AG04450 (cell line): ENCODE measurements around the gene SCN4A. TPM values are rescaled to one million over a fixed set of nuclear protein-coding genes. Genes with fewer than 3 reads are reported as not detected.
"Not testable (repeated sequence)": the region's sequence is repeated elsewhere in the genome, so short reads cannot be mapped to it uniquely, and the experiment has no call there.

Experiments
- CTCF ChIA-PET: fragments of 300-600, 350-600 bp; formaldehyde crosslinking; extraction: SDS; loops from one replicate; lab custom pipeline; 2022; ENCODE audit warnings: antibody characterized with exemption, inconsistent platforms; lab: Charles Lee
- POLR2A ChIA-PET: fragments of 350-600 bp; formaldehyde crosslinking; extraction: SDS; loops from one replicate; lab custom pipeline; 2021; ENCODE audit warnings: antibody characterized with exemption, inconsistent platforms; lab: Yijun Ruan, JAX
- DNase-seq: peaks from one replicate; pipeline ENCODE4 v3.0.0-alpha.2; 2011; ENCODE audit warnings: low read depth, low spot score
- H3K27ac ChIP-seq: one replicate; pipeline ENCODE4 v1.5.1; 2012; ENCODE audit warnings: low read depth, low read length, control low read depth
- H3K27me3 ChIP-seq: one replicate; pipeline ENCODE4 v1.6.0; 2012; ENCODE audit warnings: low read length; ENCODE audit not compliant: control insufficient read depth, insufficient read depth
- H3K4me3 ChIP-seq: 2 replicates; pipeline ENCODE4 v1.5.1; 2011; ENCODE audit warnings: mild to moderate bottlenecking, low read depth, low read length, control low read depth
- H3K9me3 ChIP-seq: 2 replicates; pipeline ENCODE4 v1.5.1; 2012; ENCODE audit warnings: low read length; ENCODE audit not compliant: control insufficient read depth, insufficient read depth
- CTCF ChIP-seq: IDR thresholded peaks from 2 replicates; pipeline ENCODE4 v1.5.1; 2011; ENCODE audit warnings: low read depth, low read length, control low read depth, inconsistent platforms
- polyA plus RNA-seq: library from polyadenylated mRNA; depleted of rRNA; stranded (reverse); fragments of >200 nt; gene quantifications from 2 replicates; pipeline ENCODE4 v1.2.3, GENCODE V29; 2011

Gene SCN4A
- polyA plus RNA-seq, 1 experiment = 0.01 TPM

- Histone ChIP-seq H3K9me3 (peaks cover 12% of the 10 kb centered on the region), H3K27ac (peak overlapping the region; percentile 31), H3K4me3 (no peak overlapping the region), H3K27me3 (no peaks in the 10 kb centered on the region)
- no peak for TF ChIP-seq CTCF
- ChIA-PET POLR2A (interaction anchor here (0.6 kb wide), 1 partner anchor 23 kb away, joined by 3 read pairs; no protein-coding TSS in a partner anchor), CTCF (interaction anchor here (0.7 to 1.8 kb wide), 3 partner anchors 38 to 64 kb away, joined by 3 to 8 read pairs (median 5); no protein-coding TSS in a partner anchor)
- DNase-seq = no peak
These were observed 11.5 kb upstream of the SCN4A start for GRCh38 chr17:63984236-63984635.

GRCh38 chr17:63983320-63983719 lies 10.6 kb upstream of the SCN4A start:
- DNase-seq = no peak
- Histone ChIP-seq H3K9me3 (peaks cover 12% of the 10 kb centered on the region; the same call in 1 of the 2 replicates), H3K4me3 (no peak overlapping the region), H3K27me3 (no peaks in the 10 kb centered on the region), H3K27ac (no peak overlapping the region)
- no peak for TF ChIP-seq CTCF
- CTCF ChIA-PET = interaction anchor here (1.5 kb wide), 1 partner anchor 45 kb away, joined by 4 read pairs; no protein-coding TSS in a partner anchor
- POLR2A ChIA-PET = no interaction called here

GRCh38 chr17:63982641-63983040 lies 9.9 kb upstream of the SCN4A start:
- peaks cover 12% of the 10 kb centered on the region; the same call in 1 of the 2 replicates for H3K9me3 ChIP-seq
- DNase-seq, H3K27ac ChIP-seq, POLR2A ChIA-PET, H3K27me3 ChIP-seq, H3K4me3 ChIP-seq: not testable (repeated sequence)
- CTCF ChIA-PET = interaction anchor here (1.5 kb wide), 1 partner anchor 46 kb away, joined by 4 read pairs; no protein-coding TSS in a partner anchor

DNA sequence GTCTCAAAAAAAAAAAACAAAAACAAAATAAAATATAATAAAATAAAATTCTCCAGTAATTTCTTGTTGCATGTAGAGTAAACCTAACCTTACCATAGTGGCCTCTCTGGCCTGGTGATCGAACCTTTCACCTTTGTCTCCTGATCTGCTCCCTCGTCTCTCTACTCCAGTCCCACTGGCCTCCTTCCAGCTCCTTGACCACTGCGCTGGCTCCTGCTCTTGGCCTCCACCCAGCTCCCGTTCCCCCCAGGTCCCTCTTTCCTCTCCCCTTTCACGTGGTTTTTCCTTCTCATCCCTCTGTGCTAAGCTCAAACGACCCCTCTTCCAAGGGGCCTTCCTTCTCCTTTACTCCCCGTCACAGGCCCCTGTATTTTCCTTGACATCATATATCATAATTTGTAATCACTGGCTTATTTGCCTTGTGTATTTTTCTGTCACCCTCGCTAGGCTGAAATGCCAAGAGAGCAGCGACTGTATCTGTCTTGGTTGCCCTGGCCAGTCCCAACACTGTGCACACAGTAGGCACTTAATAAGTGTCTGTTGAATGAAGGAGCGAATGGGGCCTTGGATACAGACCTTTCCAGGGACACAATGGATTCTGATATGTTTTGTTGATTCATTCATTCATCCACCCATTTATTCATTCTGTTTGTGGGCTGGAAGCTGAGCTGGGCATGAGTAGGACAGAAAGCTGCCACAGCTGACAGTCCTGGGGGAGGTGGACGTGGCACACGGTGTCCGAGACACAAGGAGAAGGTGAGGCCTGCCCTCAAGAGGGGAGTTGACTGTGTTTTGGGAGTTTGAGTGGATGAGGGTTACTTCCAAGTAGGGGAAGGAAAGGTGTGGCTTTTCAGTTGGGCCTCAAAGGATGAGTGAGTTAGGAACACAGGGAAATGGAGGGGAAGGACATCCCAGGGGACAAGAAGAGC lies 5.8 kb upstream of the SCN4A start:
- ChIA-PET CTCF (interaction anchor here (2.2 kb wide), 1 partner anchor 32 kb away, joined by 6 read pairs; no protein-coding TSS in a partner anchor), POLR2A (no interaction called here)
- peaks cover 12% of the 10 kb centered on the region for H3K9me3 ChIP-seq
- no peak for DNase-seq
- peaks cover 5% of the 10 kb centered on the region for H3K27me3 ChIP-seq
- no peak overlapping the region for H3K27ac ChIP-seq
- TF ChIP-seq CTCF = no peak
- no peak overlapping the region for H3K4me3 ChIP-seq

GRCh38 chr17:63976702-63977101 lies 4.0 kb upstream of the SCN4A start:
- no peak for DNase-seq
- Histone ChIP-seq H3K27ac (no peak overlapping the region), H3K9me3 (no peaks in the 10 kb centered on the region; the same call in none of the 2 replicates), H3K4me3 (no peak overlapping the region), H3K27me3 (peaks cover 5% of the 10 kb centered on the region)
- CTCF ChIA-PET = interaction anchor here (0.5 kb wide), 1 partner anchor 43 kb away, joined by 9 read pairs; no protein-coding TSS in a partner anchor
- POLR2A ChIA-PET = no interaction called here
- no peak for TF ChIP-seq CTCF
